ENCODE measurements around the gene PLAC1.

PLAC1 gene

GRCh38 chrX:134673123-134673522 is 14.9 kb upstream of the PLAC1 start:
- no peak for TF ChIP-seq CTCF (IDR thresholded peaks at IDR 0.05; ENCODE audit: low read depth, low read length)
- DNase-seq (ENCODE audit: low read depth, low spot score): no peak
- H3K4me3 ChIP-seq (ENCODE audit: low read depth, low read length): no peak overlapping the region
- in situ Hi-C loops (cut with HindIII; ENCODE audit: low sequenced_read_pairs): no loop called here

- no peak for DNase-seq (ENCODE audit: low read depth, low spot score)
- TF ChIP-seq CTCF (IDR thresholded peaks at IDR 0.05; ENCODE audit: low read depth, low read length): no peak
- in situ Hi-C loops (cut with HindIII; ENCODE audit: low sequenced_read_pairs): no loop called here
- no peak overlapping the region for H3K4me3 ChIP-seq (ENCODE audit: low read depth, low read length)
These were observed 13.8 kb upstream of the PLAC1 start for GRCh38 chrX:134672101-134672500.

- in situ Hi-C loops (cut with HindIII; ENCODE audit: low sequenced_read_pairs): no loop called here
- no peak for DNase-seq (ENCODE audit: low read depth, low spot score)
These were observed 13.0 kb upstream of the PLAC1 start for GRCh38 chrX:134671294-134671693.

GRCh38 chrX:134670134-134670924 is 12.1 kb upstream of the PLAC1 start:
- peak; percentile 79 for DNase-seq (ENCODE audit: low read depth, low spot score)
- no peak for TF ChIP-seq CTCF (IDR thresholded peaks at IDR 0.05; ENCODE audit: low read depth, low read length)
- no peak overlapping the region for H3K4me3 ChIP-seq (ENCODE audit: low read depth, low read length)
- in situ Hi-C loops (cut with HindIII; ENCODE audit: low sequenced_read_pairs): no loop called here

More at GRCh38 chrX:134671294-134671693, 13.0 kb upstream of the PLAC1 start:
- no peak overlapping the region for H3K4me3 ChIP-seq (ENCODE audit: low read depth, low read length)
- TF ChIP-seq CTCF (IDR thresholded peaks at IDR 0.05; ENCODE audit: low read depth, low read length): no peak

- TF ChIP-seq CTCF (IDR thresholded peaks at IDR 0.05; ENCODE audit: low read depth, low read length): no peak
- no peak overlapping the region for H3K4me3 ChIP-seq (ENCODE audit: low read depth, low read length)
- in situ Hi-C loops (cut with HindIII; ENCODE audit: low sequenced_read_pairs): no loop called here
- peak; percentile 81 for DNase-seq (ENCODE audit: low read depth, low spot score)
These were observed 11.3 kb upstream of the PLAC1 start for GRCh38 chrX:134669378-134670098.

- in situ Hi-C loops (cut with HindIII; ENCODE audit: low sequenced_read_pairs): no loop called here
- no peak overlapping the region for H3K4me3 ChIP-seq (ENCODE audit: low read depth, low read length)
- no peak for TF ChIP-seq CTCF (IDR thresholded peaks at IDR 0.05; ENCODE audit: low read depth, low read length)
- no peak for DNase-seq (ENCODE audit: low read depth, low spot score)
These were observed 5.9 kb upstream of the PLAC1 start for GRCh38 chrX:134664202-134664601.
